Muscle of arm (tissue), 12 donors: Measurements from ENCODE around the gene KRT86. TPM values are rescaled to one million over a fixed set of nuclear protein-coding genes. Genes with fewer than 3 reads are reported as not detected.
"Not testable (repeated sequence)": the region's sequence is repeated elsewhere in the genome, so short reads cannot be mapped to it uniquely, and the experiment has no call there.

Experiments used
- DNase-seq: peaks from one replicate; pipeline ENCODE4 v3.0.0-alpha.2; 2013
- polyA plus RNA-seq, 12 donors: library from polyadenylated mRNA; unstranded; fragments of 120-200 nt; gene quantifications; one replicate each; pipeline ENCODE4 v1.2.1, GENCODE V29; 2013; ENCODE audit not compliant: insufficient read length in 12 of 12

Gene KRT86
- polyA plus RNA-seq, 12 donors = 0.10 to 0.50 (median 0.21) TPM; not detected in 3

DNA sequence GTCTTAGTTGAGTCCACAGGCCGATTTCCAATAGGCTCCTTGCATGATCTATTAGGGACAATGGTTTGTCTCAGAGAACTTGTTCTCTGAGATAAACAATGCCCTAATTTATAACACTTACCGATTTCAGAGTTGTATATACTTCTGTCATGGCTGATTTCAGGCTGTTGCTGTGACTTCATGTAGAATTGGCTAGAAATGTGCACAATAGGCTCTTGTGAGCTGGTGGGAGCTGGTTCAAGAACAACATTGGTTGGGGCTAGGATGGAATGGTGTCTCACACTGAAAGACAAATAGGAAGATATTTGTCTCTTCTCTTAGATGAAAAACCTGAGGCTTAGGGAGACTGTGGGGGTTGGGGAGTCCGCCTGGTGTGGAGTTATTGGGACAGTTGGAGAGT, 6.7 kb upstream of the KRT86 start:
- DNase-seq = no peak

DNA sequence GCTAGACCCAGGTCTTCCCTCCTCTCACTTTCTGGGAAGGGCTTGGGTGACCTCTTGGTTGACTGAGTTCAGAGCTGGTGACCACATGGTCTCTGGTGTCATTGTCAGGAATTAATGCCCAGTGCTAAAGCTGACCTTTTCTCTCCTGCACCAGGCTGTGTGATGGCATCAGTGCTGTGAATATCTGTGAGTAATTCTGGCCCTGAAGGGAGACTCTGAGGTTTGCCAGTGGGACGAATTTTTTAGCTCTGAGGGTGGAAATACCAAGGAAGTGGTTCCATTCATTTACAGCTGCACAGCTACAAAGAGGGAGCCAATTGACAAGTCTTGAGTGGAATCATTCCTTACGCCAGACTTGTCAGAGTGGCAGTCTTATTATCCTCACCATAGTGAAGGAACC, 6.2 kb upstream of the KRT86 start:
- no peak for DNase-seq

DNA sequence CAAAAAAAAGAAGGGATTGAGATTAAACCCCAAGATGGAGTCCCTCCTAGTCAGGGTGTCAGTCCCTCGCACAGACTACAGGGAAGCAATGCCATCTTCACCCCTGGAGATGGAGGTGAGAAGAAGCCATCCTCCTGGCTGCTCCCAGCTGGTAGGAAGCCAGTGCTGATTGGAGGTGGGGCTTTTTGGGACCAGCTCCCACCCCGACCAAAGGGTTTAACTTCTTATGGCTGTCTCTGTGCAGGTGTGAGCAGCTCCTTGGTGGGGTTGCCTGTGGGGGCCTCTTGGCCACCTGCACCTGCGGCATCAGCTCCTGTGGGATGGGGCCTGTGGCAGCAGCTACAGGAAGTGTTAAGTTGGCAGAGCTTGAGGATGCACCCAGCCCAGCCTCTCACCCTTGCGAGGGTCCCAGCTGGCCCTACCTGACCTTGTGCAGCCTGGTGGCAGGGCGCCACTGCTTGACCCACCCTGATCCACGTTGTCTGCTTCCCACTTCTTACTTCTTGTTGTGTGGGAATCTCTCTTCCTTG, 3.8 kb upstream of the KRT86 start:
- DNase-seq = no peak

DNA sequence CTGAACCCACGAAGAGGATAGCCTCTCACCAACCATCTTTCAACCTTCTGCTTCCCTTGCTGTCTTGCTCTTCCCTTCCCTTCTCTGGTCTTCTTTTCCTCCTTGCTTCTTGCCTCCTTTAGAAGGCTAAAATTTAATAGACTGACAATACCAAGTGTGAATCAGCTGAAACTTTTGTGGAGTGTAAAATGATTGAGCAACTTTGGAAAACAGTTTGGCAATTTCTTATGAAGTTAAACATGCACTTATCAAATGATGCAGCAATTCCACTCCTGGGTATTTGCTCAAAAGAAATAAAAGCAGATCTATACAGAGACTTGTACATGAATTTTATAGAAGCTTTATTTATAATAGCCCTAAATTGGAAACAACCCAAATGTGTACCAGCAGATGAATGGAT, 3.3 kb upstream of the KRT86 start:
- DNase-seq = no peak

DNA sequence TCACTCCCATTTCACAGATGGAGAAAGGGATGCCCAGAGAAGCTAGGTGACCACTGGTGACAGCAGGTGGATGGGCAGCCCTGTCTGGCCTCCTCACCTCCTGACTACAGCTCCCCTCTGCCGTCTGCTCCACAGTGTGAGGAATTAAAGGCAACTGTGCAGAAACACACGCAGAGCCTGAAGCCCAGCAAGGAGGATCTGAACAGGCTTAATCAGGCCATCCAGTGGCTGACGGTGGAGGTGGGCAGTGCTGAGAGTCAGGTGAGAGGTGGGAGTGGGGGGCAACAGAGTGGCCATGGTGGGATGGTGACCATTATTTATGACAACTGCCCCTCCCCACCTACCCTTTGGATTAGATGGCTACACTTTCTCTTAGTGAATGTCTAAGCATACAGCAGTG, 1.2 kb downstream of the KRT86 start:
- DNase-seq = no peak

DNA sequence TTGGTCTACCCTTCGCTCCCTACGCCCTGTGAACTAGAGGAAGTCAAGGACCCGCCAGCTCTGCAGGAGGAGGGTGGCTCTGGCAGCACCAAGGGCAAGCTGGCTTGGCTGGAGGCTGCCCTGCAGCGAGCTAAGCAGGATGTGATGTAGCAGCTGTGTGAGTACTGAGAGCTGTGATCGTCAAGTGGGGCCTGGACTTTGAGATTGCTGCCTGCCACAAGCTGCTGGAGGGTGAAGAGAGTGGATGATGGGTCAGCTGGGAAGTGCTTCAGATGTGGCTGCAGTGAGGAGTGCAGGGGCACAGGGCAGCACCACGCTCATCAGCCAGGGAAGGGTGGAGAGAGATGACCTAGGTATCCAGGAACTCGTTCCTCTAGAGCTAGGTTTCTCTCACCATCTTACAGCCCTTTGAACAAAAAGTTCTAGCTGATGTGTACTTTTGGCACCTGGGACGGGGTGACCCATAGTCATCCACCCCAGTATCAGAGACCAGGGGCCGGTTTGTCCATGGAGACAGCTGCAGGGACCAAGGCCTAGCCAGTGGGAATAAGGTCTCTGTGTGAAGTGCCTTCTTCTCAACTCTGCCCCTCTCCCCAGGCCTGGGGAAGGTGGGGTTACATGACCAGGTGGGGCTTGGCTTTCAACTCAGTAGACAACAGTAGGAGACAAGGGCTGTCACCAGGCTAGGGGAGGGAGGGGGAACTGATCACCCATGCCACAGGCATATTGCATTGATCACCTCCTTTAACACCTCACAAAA, 3.2 kb downstream of the KRT86 start:
- no peak for DNase-seq

DNA sequence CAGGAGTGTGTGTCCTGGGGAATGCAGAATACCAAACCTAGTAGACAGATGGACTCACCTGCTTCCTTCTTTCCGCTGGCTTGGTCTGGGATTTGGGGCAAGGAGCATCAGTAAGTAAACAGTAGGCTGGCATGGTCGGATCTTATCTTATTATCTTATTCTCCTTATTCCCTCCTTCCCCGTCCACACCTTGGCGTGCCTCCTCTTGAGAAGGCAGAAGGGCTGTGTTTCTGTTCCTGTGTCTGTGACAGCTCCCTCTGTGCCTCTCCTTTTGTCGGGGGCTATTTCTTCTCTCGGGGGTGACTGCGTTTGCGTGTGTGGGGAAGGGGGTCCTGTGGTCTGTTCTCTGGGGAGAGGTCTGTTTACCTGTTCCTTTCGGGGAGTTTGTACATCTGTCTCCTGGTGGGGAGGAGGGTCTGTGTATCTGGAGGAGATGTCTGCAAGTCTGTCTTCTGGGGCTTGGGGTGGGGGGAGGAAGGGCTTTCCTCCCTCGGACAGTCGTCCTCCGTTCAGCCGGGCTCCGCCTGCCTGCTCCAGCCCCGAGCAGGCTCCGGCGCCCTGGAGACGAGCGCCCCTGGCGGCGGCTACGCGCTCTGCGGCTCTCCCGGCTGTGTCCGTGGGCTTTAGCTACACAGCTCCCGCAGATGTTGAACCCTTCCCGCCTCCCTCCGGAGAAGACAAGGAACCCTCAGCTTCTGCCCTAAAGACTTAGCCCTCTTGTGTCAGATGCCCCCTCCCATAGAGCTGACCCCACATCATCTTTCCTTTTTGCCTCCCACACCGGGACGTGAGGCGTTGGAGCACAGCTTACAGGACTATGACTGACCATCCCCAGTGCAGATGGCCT, 4.4 kb downstream of the KRT86 start:
- peak; percentile 72 for DNase-seq

DNA sequence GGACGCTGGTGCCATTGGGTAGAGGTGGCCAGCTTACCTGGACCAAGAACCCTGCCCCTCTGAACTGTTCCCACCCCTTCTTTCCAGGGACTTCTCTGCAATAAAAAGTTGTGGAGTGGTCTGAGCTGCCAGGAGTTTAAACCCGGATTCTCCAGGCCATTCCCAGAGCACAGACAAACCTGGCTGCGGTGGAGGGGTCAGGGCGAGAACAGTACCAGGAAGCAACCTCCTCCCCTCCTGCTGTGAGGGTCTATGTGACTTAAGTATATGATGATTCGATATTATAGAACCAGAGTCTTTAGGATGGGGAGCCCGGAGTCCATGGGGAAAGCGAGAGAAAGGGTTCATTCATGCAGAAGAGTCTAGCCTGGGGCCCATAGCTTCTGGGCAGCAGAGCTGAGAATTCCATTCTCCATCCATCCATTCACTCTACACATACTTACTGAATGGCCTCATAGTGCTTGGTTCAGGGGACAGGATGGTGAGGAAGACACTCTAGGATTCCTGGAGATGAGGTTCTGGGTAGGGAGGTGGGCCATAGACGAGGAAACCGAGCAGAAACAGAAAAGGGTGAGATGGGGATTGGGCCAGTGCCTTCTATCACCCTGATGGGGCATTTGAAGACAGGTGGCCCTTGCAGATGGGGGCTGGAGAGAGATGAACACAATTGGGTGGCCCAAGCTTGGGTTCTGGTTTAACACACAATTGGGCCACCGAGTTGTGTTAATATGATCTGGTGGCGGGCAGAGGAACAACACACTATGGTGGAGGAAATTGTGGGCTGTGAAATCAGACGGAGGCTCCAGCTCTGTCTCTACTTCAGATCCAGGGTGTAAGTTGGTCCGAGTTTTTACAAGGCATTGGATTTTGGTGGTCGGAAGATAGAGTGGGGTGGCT, 5.2 kb downstream of the KRT86 start:
- no peak for DNase-seq

DNA sequence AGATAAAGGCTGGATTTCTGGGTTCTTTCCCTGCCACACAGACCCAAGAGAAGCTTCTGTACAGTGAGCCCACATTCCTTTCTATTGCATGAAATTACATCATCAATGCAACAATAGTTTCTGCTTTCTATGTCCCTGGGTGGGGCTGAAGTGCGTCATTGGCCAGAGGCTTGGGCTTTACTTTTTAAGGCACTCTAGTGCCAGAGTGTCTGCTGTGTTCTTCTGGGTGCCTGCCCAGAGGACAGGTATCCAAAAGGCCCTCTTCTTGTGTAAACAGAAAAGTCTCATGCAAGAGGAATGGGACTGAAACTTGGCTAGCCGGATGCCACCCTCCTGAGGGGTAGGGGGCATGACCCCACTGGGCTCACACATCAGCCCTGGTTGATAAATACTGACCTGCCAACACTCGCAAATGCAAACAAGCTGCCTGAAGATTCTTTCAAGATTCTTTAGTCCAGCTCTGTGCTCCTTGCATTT, 5.9 kb downstream of the KRT86 start:
- no peak for DNase-seq

DNA sequence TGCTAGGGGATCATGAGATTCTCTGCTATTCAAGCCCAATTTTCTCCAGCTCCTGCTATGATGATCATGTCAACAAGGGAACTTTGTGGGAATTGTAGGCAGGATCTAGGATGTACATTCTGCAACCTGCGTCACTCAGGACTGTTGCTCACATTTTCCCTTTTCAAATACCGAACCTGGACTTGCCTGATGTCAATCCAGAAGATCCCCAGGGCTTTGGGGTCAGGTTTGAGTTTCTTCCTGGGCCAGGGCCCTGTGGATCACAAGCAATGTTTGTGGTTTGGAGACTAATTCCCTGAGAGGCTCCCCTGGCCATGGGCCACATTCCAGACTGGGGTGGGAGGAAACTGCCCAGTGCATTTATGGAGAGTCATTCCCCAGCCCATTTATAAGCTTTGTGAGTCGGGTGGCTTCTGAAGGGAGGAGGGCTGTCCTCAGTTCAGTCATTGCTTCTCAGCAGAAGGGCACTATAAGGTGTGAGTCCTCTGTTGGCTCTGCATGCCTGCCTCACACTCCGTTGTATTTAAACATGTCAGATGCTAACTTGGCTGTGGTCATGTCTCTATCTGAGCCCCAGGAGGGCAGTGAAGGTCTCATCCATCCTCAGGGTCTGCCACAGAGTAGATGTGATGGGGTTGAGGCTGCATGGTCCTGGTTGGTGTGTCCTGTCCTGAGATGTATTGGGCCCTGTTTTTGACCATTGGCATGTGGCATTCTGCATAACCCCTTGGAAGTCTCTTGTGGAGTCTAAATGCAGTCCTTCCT, 6.5 kb downstream of the KRT86 start:
- DNase-seq = no peak

DNA sequence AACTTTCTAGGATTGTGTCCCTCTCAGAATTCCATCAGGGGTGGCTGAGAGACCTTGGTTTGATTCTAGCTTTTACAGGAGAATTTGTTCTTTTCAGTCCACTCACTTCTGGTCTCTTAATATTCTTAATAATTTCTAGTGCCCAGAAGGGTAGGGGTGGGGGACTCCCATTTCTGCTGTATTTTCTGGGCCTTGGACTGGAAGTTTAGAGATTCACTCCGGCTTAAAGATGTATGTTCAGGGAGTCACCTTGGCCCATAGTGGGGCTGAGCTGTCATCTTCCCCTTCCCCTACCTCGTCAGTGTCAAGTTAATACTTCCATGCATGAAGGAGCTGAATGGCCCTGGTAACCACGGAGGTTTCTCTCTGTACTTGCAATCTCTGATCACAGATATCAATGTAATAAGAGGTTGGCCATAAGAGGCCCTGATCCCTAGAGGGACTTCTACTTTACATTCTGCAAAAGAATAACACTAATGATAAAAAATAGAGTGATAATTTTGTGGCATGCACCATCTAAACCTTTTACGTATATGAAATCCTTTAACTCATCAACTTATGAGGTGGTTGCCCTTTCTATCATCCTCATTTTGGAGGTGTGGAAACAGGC, 10.2 kb downstream of the KRT86 start:
- no peak for DNase-seq

DNA sequence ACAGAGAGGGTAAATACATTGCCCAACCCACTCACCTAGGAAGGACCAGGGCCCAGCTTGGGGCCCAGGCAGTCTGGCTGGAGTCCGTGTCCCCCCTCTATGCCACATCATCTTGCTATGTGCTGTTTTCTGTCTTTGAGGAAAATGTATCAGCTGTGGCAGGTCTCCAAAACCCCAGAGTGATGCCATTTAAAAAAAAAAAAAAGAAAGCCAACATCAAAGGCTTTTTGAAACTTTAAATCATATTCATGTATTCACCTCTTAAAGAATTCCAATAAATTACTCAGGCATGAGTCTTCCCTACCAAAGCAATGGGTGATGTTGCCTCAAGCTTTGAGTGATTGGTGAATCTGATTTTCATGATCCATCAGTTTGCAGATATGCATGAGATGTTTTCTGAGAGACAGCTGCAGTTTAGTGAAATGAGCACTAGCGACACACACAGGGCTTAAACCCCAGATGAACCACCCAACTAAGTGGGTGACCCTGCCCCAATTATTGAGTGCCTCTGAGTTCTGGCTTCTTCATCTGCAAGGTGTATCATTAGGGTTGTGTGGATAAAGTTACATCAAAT, 10.8 kb downstream of the KRT86 start:
- DNase-seq = no peak

DNA sequence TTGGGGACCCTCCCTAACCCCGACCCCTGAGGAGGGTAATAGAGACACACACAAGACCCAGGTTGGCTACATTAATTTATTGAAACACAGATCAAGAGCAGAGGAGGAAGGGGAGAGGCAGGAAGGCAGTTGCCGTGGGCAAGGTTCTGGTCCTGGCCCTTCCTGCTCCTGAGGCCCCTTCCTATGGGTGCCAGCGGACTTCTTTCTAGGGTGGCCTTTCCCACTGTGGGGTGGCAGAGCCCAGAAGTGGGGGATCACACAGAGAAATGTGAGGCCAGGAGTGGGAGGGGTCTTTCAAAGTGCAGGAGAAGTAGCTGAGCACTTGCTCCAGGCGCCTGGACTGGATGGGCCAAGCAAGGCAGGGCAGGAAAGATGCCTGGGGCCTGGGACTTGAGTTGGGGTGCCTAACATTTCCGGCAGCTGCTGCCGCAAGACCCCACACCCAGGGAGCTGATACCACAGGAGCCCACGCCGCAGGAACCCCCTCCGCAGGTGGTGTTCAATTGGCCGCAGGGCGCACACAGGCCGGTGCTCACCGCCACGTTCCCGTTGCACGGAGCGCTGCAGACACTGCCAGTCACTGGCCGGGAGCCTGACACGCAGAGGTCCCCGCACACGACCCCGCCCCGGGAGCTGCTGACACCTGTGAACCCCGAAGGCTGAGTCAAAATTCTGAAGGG, 11.5 kb downstream of the KRT86 start:
- no peak for DNase-seq

DNA sequence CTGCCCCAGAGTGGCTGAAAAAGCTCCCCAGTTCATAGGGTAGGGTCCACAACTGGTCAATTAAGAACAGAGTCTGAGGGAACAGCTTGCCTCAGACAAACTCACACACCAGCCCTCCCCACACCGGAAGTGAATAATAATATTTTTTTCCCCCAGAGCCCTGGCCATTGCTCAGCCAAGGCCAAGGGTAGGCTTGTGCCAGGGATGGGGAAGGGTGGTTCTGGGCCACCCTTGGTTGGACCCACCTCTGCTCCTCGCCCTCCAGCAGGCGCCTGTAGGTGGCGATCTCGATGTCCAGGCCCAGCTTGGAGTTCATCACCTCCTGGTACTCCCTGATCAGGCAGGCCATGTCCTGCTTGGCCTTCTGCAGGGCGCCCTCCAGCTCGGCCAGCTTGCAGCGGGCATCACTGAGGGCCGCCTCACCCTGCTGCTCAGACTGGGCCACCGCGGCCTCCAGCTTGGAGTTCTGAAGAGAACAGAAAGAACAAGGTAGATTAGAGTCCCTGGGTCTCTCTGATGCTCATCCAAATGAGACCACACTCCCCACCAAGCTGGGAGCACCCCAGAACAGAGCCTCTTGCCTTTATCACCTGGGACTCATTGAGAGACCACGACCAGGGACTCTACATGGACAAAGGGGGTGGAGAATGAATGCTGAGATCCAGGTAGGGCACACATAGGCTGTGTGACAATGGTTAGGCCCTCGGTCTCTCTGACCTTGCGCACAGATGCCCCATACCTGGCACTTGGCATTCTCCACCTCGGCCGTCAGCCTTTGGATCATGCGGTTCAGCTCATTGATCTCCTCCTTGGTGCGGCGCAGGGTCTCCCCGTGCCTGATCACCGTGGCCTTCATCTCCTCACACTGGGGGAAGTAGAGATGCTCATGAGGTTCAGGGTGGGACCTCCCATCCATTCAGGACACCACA, 12.7 kb downstream of the KRT86 start:
- DNase-seq = not testable (repeated sequence)

DNA sequence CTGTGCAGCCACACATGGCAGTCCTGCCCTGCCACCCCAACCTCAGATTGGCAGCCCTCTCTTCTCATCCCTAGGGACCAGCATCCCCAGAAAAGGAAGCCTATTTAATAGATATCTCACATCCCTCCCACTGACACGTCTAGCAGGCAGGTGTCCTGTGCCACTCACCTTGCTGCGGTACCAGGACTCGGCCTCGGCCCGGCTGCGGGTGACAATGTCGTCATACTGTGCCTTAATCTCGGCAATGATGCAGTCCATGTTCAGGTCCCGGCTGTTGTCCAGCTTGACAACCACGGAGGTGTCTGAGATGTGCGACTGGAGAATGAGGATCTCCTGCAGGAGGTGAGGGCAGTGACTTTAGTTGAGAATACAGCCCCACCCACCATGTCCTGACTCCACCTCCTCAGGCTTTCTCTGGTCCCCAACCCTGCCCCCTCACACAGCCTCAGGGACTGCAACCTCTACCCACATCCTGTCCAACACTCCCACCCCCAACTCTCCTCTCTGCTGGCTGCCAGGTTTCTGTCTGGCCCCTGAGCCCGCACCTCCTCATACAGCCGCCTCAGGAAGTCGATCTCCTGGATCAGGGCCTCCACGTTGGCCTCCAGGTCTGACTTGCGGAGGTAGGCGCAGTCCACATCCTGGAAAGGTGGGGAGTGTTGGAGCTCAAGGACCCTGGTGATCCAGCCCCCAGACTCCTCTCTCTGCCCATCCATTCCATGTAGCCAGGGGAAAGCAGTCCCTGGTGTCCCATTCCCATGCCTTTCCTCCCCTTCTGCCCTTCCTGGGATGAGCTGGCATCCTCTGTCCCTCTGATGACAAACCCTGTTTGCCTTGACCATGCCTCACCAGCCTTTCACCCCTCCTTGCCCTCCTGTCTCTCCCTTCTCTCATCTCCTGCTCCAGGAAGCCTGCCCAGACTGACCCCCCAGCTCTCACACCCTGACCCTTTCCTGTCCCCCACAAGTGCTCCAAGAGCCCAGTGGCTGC, 13.7 kb downstream of the KRT86 start:
- DNase-seq = not testable (repeated sequence)

DNA sequence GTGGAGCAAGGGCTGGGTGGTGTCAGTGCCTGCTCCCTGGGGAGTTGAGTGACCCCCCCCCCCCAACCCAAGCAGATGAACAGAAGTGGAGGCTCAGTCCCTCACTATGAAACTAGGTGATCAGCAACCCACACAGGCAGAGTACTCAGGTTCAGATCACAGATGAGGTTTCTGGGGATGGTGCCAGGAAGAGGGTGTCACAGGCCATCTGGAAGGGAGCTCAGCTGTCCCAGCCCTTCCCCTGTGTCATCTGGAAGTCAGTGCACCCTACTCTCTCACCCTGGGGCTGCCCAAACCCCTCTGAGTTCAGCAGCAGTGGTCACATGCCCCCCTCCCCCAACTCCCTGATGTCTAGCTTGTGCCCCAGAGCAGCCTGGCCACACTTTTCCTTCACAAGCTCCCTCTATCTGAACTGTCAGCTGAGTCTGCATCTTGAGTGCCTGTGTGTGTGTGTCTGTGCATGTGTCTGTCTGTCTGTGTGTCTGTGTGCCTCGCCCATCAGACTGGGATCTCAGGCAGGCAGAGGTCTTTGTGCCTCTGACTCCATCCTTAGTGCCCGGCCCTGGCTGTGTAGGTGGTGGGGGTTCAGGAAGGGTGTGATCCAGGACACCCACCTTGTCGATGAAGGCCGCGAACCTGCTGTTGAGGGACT, 16.2 kb downstream of the KRT86 start:
- DNase-seq = not testable (repeated sequence)
